HEK293 (cell line): Measurements from ENCODE around the gene DHRS4.

ENCODE experiments used
- CTCF ChIP-seq: fragments of 450-650 bp; formaldehyde crosslinking; IDR thresholded peaks from 2 replicates; pipeline ENCODE4 v1.5.1; 2016; ENCODE audit warnings: missing biosample characterization, missing genetic modification characterization
- YY1 ChIP-seq: fragments of 450-650 bp; formaldehyde crosslinking; IDR thresholded peaks from 2 replicates; pipeline ENCODE4 v1.5.1; 2018; ENCODE audit warnings: missing biosample characterization, missing genetic modification characterization
- ZBTB1 ChIP-seq: fragments of 450-650 bp; formaldehyde crosslinking; IDR thresholded peaks from 2 replicates; pipeline ENCODE4 v1.5.1; 2016; ENCODE audit warnings: missing biosample characterization, missing genetic modification characterization
- ZNF274 ChIP-seq, 2 experiments: fragments of 200-500 bp in 1 of 2; fragments of 450-650 bp in 1 of 2; sonication (Bioruptor generic) in 1 of 2; formaldehyde crosslinking in 1 of 2; IDR thresholded peaks; 2 replicates each; pipeline versions ENCODE4 v1.5.1 to v1.6.1; 2014 to 2016; ENCODE audit warnings: borderline replicate concordance in 1 of 2, inconsistent platforms in 1 of 2, low read length in 1 of 2, missing biosample characterization in 1 of 2, missing genetic modification characterization in 1 of 2

- TF ChIP-seq ZBTB1 (no peak), CTCF (no peak), YY1 (tag by site-specific recombination) (no peak), ZNF274 (IDR thresholded peaks at IDR 0.05; ENCODE audit: low read length) (no peak), ZNF274 (tag by site-specific recombination; IDR thresholded peaks at IDR 0.05; ENCODE audit: borderline replicate concordance) (no peak)
Observed at GRCh38 chr14:23933742-23934128, 19.8 kb upstream of the DHRS4 start.
